Measurements from ENCODE around the gene MICA. TPM values are rescaled to one million over a fixed set of nuclear protein-coding genes. Genes with fewer than 3 reads are reported as not detected.

Gene MICA
- total RNA-seq, 2 experiments from 2014 or later: 10.8 to 12.7 TPM

Other genes with a start within 250 kb of the MICA start
- 10 to 100 TPM; 47.1 to 47.7 TPM for gene CCHCR1, start 245.8 kb upstream of the MICA start, total RNA-seq
- 100 to 1,000 TPM in 1 of 2 experiments, 10 to 100 TPM in 1; 98.1 to 103 TPM for gene TCF19, start 245.0 kb upstream of the MICA start, total RNA-seq
- under 1 TPM in 1 of 2 experiments, not detected in 1; 0.15 TPM for gene POU5F1, start 232.9 kb upstream of the MICA start, total RNA-seq
- 100 to 1,000 TPM; 647 to 650 TPM for gene HLA-C, start 131.5 kb upstream of the MICA start, total RNA-seq
- 1,000 to 10,000 TPM; 2,691 to 2,699 TPM for gene HLA-B, start 46.4 kb upstream of the MICA start, total RNA-seq
- gene MICB, start 94.5 kb downstream of the MICA start, total RNA-seq: 10 to 100 TPM; 22.1 to 22.5 TPM
- not detected for gene MCCD1, start 125.4 kb downstream of the MICA start, total RNA-seq
- gene DDX39B, start 138.4 kb downstream of the MICA start, total RNA-seq: 100 to 1,000 TPM; 611 to 614 TPM
- 1 to 10 TPM; 1.2 to 1.4 TPM for gene ATP6V1G2, start 143.0 kb downstream of the MICA start, total RNA-seq
- gene NFKBIL1, start 144.0 kb downstream of the MICA start, total RNA-seq: 10 to 100 TPM; 11.4 to 12.3 TPM
- gene LTA, start 168.7 kb downstream of the MICA start, total RNA-seq: 100 to 1,000 TPM; 702 to 706 TPM
- gene TNF, start 172.0 kb downstream of the MICA start, total RNA-seq: 100 to 1,000 TPM; 161 to 162 TPM
- gene LTB, start 178.8 kb downstream of the MICA start, total RNA-seq: 100 to 1,000 TPM; 178 to 181 TPM
- gene LST1, start 182.7 kb downstream of the MICA start, total RNA-seq: 10 to 100 TPM; 16.3 to 19.2 TPM
- gene NCR3, start 189.4 kb downstream of the MICA start, total RNA-seq: 10 to 100 TPM; 25.2 to 29.7 TPM
- gene AIF1, start 211.6 kb downstream of the MICA start, total RNA-seq: 10 to 100 TPM; 53.8 to 62.0 TPM
- gene PRRC2A, start 217.1 kb downstream of the MICA start, total RNA-seq: 100 to 1,000 TPM; 255 to 257 TPM
- 100 to 1,000 TPM; 254 to 267 TPM for gene BAG6, start 249.1 kb downstream of the MICA start, total RNA-seq